ENCODE measurements around the gene ATG7. TPM values are rescaled to one million over a fixed set of nuclear protein-coding genes. Genes with fewer than 3 reads are reported as not detected.
"Not testable (repeated sequence)": the region's sequence is repeated elsewhere in the genome, so short reads cannot be mapped to it uniquely, and the experiment has no call there.

Gene ATG7
- total RNA-seq, 1 experiment from 2014 or later: 36.0 TPM

GRCh38 chr3:11346416-11346815 is 74.2 kb downstream of the ATG7 start:
- ATAC-seq (no peak), DNase-seq (ENCODE audit: low read depth, low spot score) (no peak)
- TF ChIP-seq SIN3A (IDR thresholded peaks at IDR 0.05; ENCODE audit: borderline replicate concordance, insufficient read depth, low read depth, low read length) (no peak), POLR2AphosphoS5 (IDR thresholded peaks at IDR 0.05; ENCODE audit: low read depth, low read length) (no peak), REST (IDR thresholded peaks at IDR 0.05; ENCODE audit: insufficient read depth in 1 of 2, low read depth in 2 of 2, low read length in 1 of 2) (no peak), CTCF (IDR thresholded peaks at IDR 0.05) (no peak), TCF7L2 (IDR thresholded peaks at IDR 0.05; ENCODE audit: low read depth, low read length) (no peak)
- ChIA-PET POLR2A (no interaction called here), CTCF (no interaction called here)
- Histone ChIP-seq H3K4me1 (ENCODE audit: control insufficient read depth, insufficient read depth, low read length) (no peaks in the 10 kb centered on the region), H3K9me3 (ENCODE audit: control insufficient read depth, insufficient read depth, low read depth, low read length) (no peaks in the 10 kb centered on the region), H3K36me3 (ENCODE audit: control insufficient read depth, insufficient read depth, low read length) (peaks cover 2% of the 10 kb centered on the region), H3K27me3 (ENCODE audit: control insufficient read depth, insufficient read depth, low read length) (no peaks in the 10 kb centered on the region), H3K27ac (ENCODE audit: low read length) (no peak overlapping the region), H3K4me3 (ENCODE audit: low read depth in 2 of 2, low read length in 2 of 2) (no peak overlapping the region)
- no TSS peak for BruUV-seq (replicated peaks)
- intact Hi-C loops (cut with micrococcal nuclease; ENCODE audit: unreplicated experiment) (no loop called here), in situ Hi-C loops (cut with HindIII; ENCODE audit: low pct_unique_long_range_greater_than_20kb, low sequenced_read_pairs) (no loop called here)

GRCh38 chr3:11348877-11349276 is 76.7 kb downstream of the ATG7 start:
- ATAC-seq; H3K27me3 ChIP-seq (ENCODE audit: control insufficient read depth, insufficient read depth, low read length); POLR2A ChIA-PET; BruUV-seq (replicated peaks); H3K27ac ChIP-seq (ENCODE audit: low read length); H3K9me3 ChIP-seq (ENCODE audit: control insufficient read depth, insufficient read depth, low read depth, low read length); H3K4me3 ChIP-seq (ENCODE audit: low read depth in 2 of 2, low read length in 2 of 2); DNase-seq (ENCODE audit: low read depth, low spot score); intact Hi-C loops (cut with micrococcal nuclease; ENCODE audit: unreplicated experiment); H3K36me3 ChIP-seq (ENCODE audit: control insufficient read depth, insufficient read depth, low read length); H3K4me1 ChIP-seq (ENCODE audit: control insufficient read depth, insufficient read depth, low read length); in situ Hi-C loops (cut with HindIII; ENCODE audit: low pct_unique_long_range_greater_than_20kb, low sequenced_read_pairs): not testable (repeated sequence)
- CTCF ChIA-PET: interaction anchor here (0.6 kb wide), 1 partner anchor 356 kb away, joined by 7 read pairs; no protein-coding TSS in a partner anchor

GRCh38 chr3:11349446-11349845 is 77.2 kb downstream of the ATG7 start:
- POLR2A ChIA-PET: interaction anchor here (0.6 kb wide), 1 partner anchor 276 kb away, joined by 3 read pairs; no protein-coding TSS in a partner anchor
- BruUV-seq (replicated peaks): no TSS peak
- TF ChIP-seq TCF7L2 (IDR thresholded peaks at IDR 0.05; ENCODE audit: low read depth, low read length) (no peak), REST (IDR thresholded peaks at IDR 0.05; ENCODE audit: insufficient read depth in 1 of 2, low read depth in 2 of 2, low read length in 1 of 2) (no peak), SIN3A (IDR thresholded peaks at IDR 0.05; ENCODE audit: borderline replicate concordance, insufficient read depth, low read depth, low read length) (no peak), POLR2AphosphoS5 (IDR thresholded peaks at IDR 0.05; ENCODE audit: low read depth, low read length) (no peak), CTCF (IDR thresholded peaks at IDR 0.05) (no peak)
- in situ Hi-C loops (cut with HindIII; ENCODE audit: low pct_unique_long_range_greater_than_20kb, low sequenced_read_pairs): no loop called here
- no peaks in the 10 kb centered on the region for H3K9me3 ChIP-seq (ENCODE audit: control insufficient read depth, insufficient read depth, low read depth, low read length)
- ATAC-seq (no peak), DNase-seq (ENCODE audit: low read depth, low spot score) (no peak)
- H3K27me3 ChIP-seq (ENCODE audit: control insufficient read depth, insufficient read depth, low read length): no peaks in the 10 kb centered on the region
- CTCF ChIA-PET: interaction anchor here (0.6 kb wide), 1 partner anchor 355 kb away, joined by 7 read pairs; no protein-coding TSS in a partner anchor
- intact Hi-C loops (cut with micrococcal nuclease; ENCODE audit: unreplicated experiment): no loop called here
- H3K4me1 ChIP-seq (ENCODE audit: control insufficient read depth, insufficient read depth, low read length): no peaks in the 10 kb centered on the region
- no peak overlapping the region for H3K4me3 ChIP-seq (ENCODE audit: low read depth in 2 of 2, low read length in 2 of 2)
- peaks cover 2% of the 10 kb centered on the region for H3K36me3 ChIP-seq (ENCODE audit: control insufficient read depth, insufficient read depth, low read length)
- H3K27ac ChIP-seq (ENCODE audit: low read length): no peak overlapping the region
